Activated CD4-positive, alpha-beta T cell treated with anti-CD3 and anti-CD28 coated beads for 1 hour (primary cell): Measurements from ENCODE around the gene CA9.

ENCODE experiments used
- DNase-seq: peaks from one replicate; pipeline ENCODE4 v3.0.0-alpha.2; 2020

CA9 gene

GRCh38 chr9:35652829-35653209, 20.9 kb upstream of the CA9 start:
- DNase-seq, result no peak

- no peak for DNase-seq
Observed at GRCh38 chr9:35653611-35654010, 20.1 kb upstream of the CA9 start.

GRCh38 chr9:35656348-35656747, 17.4 kb upstream of the CA9 start:
- no peak for DNase-seq

GRCh38 chr9:35656831-35657545, 16.7 kb upstream of the CA9 start:
- no peak for DNase-seq

GRCh38 chr9:35657546-35658136, 16.1 kb upstream of the CA9 start, which contains the start of gene RMRP:
RMRP (minus strand) TSS chr9:35658019.
- peak; percentile 86 for DNase-seq

GRCh38 chr9:35658137-35658967, 15.4 kb upstream of the CA9 start, which contains the start of gene CCDC107:
CCDC107 (plus strand) TSS chr9:35658292; CDS start chr9:35658380, 88 bp downstream.
- peak; percentile 75 for DNase-seq

GRCh38 chr9:35658968-35659220, 14.8 kb upstream of the CA9 start:
- no peak for DNase-seq

- DNase-seq, result no peak
Observed at GRCh38 chr9:35659340-35659739, 14.4 kb upstream of the CA9 start.

- no peak for DNase-seq
Observed at GRCh38 chr9:35660966-35661415, 12.7 kb upstream of the CA9 start.

- DNase-seq, result no peak
Observed at GRCh38 chr9:35661756-35662350, 11.9 kb upstream of the CA9 start.

- DNase-seq, result no peak
Observed at GRCh38 chr9:35662437-35662836, 11.3 kb upstream of the CA9 start.

- no peak for DNase-seq
Observed at GRCh38 chr9:35664531-35665470, 8.9 kb upstream of the CA9 start, which contains the start of gene ARHGEF39. ARHGEF39 (minus strand) TSS chr9:35665195; CDS start chr9:35665169, 26 bp downstream.

- no peak for DNase-seq
Observed at GRCh38 chr9:35665471-35665818, 8.3 kb upstream of the CA9 start.

GRCh38 chr9:35666045-35666444, 7.7 kb upstream of the CA9 start:
- no peak for DNase-seq

GRCh38 chr9:35666549-35666948, 7.2 kb upstream of the CA9 start:
- no peak for DNase-seq

GRCh38 chr9:35667939-35668338, 5.8 kb upstream of the CA9 start:
- DNase-seq, result no peak

- DNase-seq, result no peak
Observed at GRCh38 chr9:35669331-35670145, 4.2 kb upstream of the CA9 start.

GRCh38 chr9:35674025-35674361, 265 bp downstream of the CA9 start:
- DNase-seq, result no peak

- DNase-seq, result no peak
Observed at GRCh38 chr9:35675204-35675603, 1.5 kb downstream of the CA9 start.

GRCh38 chr9:35675732-35676392, 2.1 kb downstream of the CA9 start:
- no peak for DNase-seq

GRCh38 chr9:35679091-35679490, 5.4 kb downstream of the CA9 start:
- no peak for DNase-seq
